ENCODE data around the gene STK10.

GRCh38 chr5:172178301-172178987 lies 9.6 kb downstream of the STK10 start:
- no peak for TF ChIP-seq CTCF (IDR thresholded peaks at IDR 0.05)
- no peak for TF ChIP-seq POLR2A (IDR thresholded peaks at IDR 0.05)
- TF ChIP-seq POLR2AphosphoS5 (IDR thresholded peaks at IDR 0.05) = no peak
- no peak for TF ChIP-seq EP300 (IDR thresholded peaks at IDR 0.05)
